ENCODE data around the gene PCGF1. TPM values are rescaled to one million over a fixed set of nuclear protein-coding genes. Genes with fewer than 3 reads are reported as not detected.

The PCGF1 gene
- total and polyA plus RNA-seq, 9 of the 15 experiments (the other 6 are each of a cell fraction or from before 2014, with no cell fraction given), result 20.3 to 45.7 (median 29.3) TPM

- TF ChIP-seq CTCF (IDR thresholded peaks at IDR 0.05 in 2 of 3, conservative IDR thresholded peaks at IDR 0.05 in 1 of 3; ENCODE audit: insufficient read depth in 2 of 3, low read depth in 1 of 3, low read length in 3 of 3) (peak; percentile 37 to 63 (median 44); a peak in 5 of 6 replicates), HLTF (IDR thresholded peaks at IDR 0.05) (no peak), FOXA3 (CRISPR knock-in tag; conservative IDR thresholded peaks at IDR 0.05 in 1 of 2, IDR thresholded peaks at IDR 0.05 in 1 of 2) (peak in 1 of 2 experiments; percentile 42; a peak in 1 of 4 replicates), KAT7 (CRISPR knock-in tag; IDR thresholded peaks at IDR 0.05; ENCODE audit: borderline replicate concordance) (0 out of 2 replicates have a peak, but pooled peaks have one; percentile 36), MAFG (tag; conservative IDR thresholded peaks at IDR 0.05) (peak; percentile 67), ZNF316 (IDR thresholded peaks at IDR 0.05) (peak; percentile 77), C11orf30 (IDR thresholded peaks at IDR 0.05; ENCODE audit: low read depth) (peak; percentile 71), DEAF1 (CRISPR knock-in tag; IDR thresholded peaks at IDR 0.05) (peak; percentile 69; the same call in 1 of the 2 replicates), ZNF518B (CRISPR knock-in tag; IDR thresholded peaks at IDR 0.05) (no peak)
These were observed 24.7 kb upstream of the PCGF1 start (continued) for GRCh38 chr2:74532222-74532621.

Measured in K562 (cell line).